Measurements from ENCODE around the gene CAPRIN1.

CAPRIN1 gene

GRCh38 chr11:34136420-34136819, 84.9 kb downstream of the CAPRIN1 start:
- Histone ChIP-seq H3K36me3 (replicated peaks in 1 of 2; ENCODE audit: control insufficient read depth in 2 of 2, insufficient read depth in 2 of 2, low read length in 2 of 2) (peaks cover 48 to 96% of the 10 kb centered on the region in 2 donors), H2AFZ (ENCODE audit: low read length) (no peak overlapping the region), H3K18ac (ENCODE audit: low read length) (no peak overlapping the region), H3K4me1 (ENCODE audit: control insufficient read depth in 2 of 2, insufficient read depth in 1 of 2, low read depth in 1 of 2, low read length in 2 of 2) (no peaks in the 10 kb centered on the region), H2BK15ac (ENCODE audit: low read length) (no peak overlapping the region), H4K91ac (ENCODE audit: low read depth, low read length, poor library complexity) (no peak overlapping the region), H3K27me3 (ENCODE audit: control insufficient read depth in 3 of 3, insufficient read depth in 3 of 3, low read depth in 1 of 3, low read length in 3 of 3) (no peaks in the 10 kb centered on the region), H3K4me3 (ENCODE audit: low read length in 2 of 2) (no peak overlapping the region), H3K4ac (ENCODE audit: low read length) (no peak overlapping the region), H3K27ac (replicated peaks; ENCODE audit: low read length) (no peak overlapping the region), H2BK5ac (ENCODE audit: low read length) (no peak overlapping the region), H3K79me1 (ENCODE audit: low read depth, low read length) (no peaks in the 10 kb centered on the region), H4K8ac (ENCODE audit: low read depth, low read length) (no peak overlapping the region), H2BK120ac (ENCODE audit: low read depth, low read length) (no peak overlapping the region), H3K4me2 (ENCODE audit: insufficient read depth, low read length, poor library complexity, severe bottlenecking) (no peak overlapping the region), H3K9me3 (replicated peaks in 1 of 2; ENCODE audit: control insufficient read depth in 2 of 2, insufficient read depth in 1 of 2, low read depth in 1 of 2, low read length in 2 of 2) (no peaks in the 10 kb centered on the region), H3K9ac (ENCODE audit: low read depth, low read length, poor library complexity) (no peak overlapping the region), H3K14ac (ENCODE audit: low read length) (no peak overlapping the region), H3K23ac (ENCODE audit: low read depth, low read length, poor library complexity) (no peak overlapping the region), H2AK5ac (ENCODE audit: low read depth, low read length) (no peak overlapping the region), H2BK12ac (ENCODE audit: low read length) (no peak overlapping the region)
- no CpG with 5 or more reads among the region's 8 CpGs for WGBS, 2 donors (ENCODE audit: extremely low coverage in 2 of 2, insufficient read length in 2 of 2, insufficient replicate concordance in 1 of 2)
- DNase-seq (ENCODE audit: low spot score), result no peak

DNA sequence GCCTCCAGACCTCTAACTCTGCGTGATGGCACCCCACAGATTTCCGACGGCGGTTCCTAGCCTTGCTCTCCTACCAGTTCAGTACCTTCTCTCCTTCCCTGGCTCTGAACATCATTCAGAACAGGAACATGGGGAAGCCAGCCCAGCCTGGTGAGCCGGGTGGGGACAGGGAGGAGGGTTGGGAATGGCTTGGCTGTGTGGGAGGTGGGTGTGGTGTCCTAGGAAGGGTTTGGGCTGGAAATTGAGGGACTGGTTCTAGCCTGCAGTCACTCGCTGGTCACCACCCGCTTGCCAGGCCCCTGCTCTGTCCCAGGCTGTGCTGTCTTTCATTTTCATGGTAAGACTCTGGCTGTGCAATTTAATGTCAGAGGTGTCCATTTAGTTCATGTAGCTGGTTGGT, 87.8 kb downstream of the CAPRIN1 start:
- Histone ChIP-seq H2BK12ac (ENCODE audit: low read length) (no peak overlapping the region), H3K9ac (ENCODE audit: low read depth, low read length, poor library complexity) (no peak overlapping the region), H3K79me1 (ENCODE audit: low read depth, low read length) (no peaks in the 10 kb centered on the region), H3K9me3 (replicated peaks in 1 of 2; ENCODE audit: control insufficient read depth in 2 of 2, insufficient read depth in 1 of 2, low read depth in 1 of 2, low read length in 2 of 2) (no peaks in the 10 kb centered on the region), H4K8ac (ENCODE audit: low read depth, low read length) (no peak overlapping the region), H3K23ac (ENCODE audit: low read depth, low read length, poor library complexity) (no peak overlapping the region), H3K14ac (ENCODE audit: low read length) (no peak overlapping the region), H3K4me1 (ENCODE audit: control insufficient read depth in 2 of 2, insufficient read depth in 1 of 2, low read depth in 1 of 2, low read length in 2 of 2) (peaks cover 0 to 18% of the 10 kb centered on the region in 2 donors), H2BK120ac (ENCODE audit: low read depth, low read length) (no peak overlapping the region), H3K4me3 (ENCODE audit: low read length in 2 of 2) (no peak overlapping the region), H2AK5ac (ENCODE audit: low read depth, low read length) (no peak overlapping the region), H4K91ac (ENCODE audit: low read depth, low read length, poor library complexity) (no peak overlapping the region), H3K27ac (replicated peaks; ENCODE audit: low read length) (no peak overlapping the region), H2AFZ (ENCODE audit: low read length) (no peak overlapping the region), H3K4me2 (ENCODE audit: insufficient read depth, low read length, poor library complexity, severe bottlenecking) (no peak overlapping the region), H3K4ac (ENCODE audit: low read length) (no peak overlapping the region), H3K27me3 (ENCODE audit: control insufficient read depth in 3 of 3, insufficient read depth in 3 of 3, low read depth in 1 of 3, low read length in 3 of 3) (no peaks in the 10 kb centered on the region), H3K18ac (ENCODE audit: low read length) (no peak overlapping the region), H2BK15ac (ENCODE audit: low read length) (no peak overlapping the region), H3K36me3 (replicated peaks in 1 of 2; ENCODE audit: control insufficient read depth in 2 of 2, insufficient read depth in 2 of 2, low read length in 2 of 2) (peaks cover 44 to 97% of the 10 kb centered on the region in 2 donors), H2BK5ac (ENCODE audit: low read length) (no peak overlapping the region)
- no CpG with 5 or more reads among the region's 7 CpGs for WGBS, 2 donors (ENCODE audit: extremely low coverage in 2 of 2, insufficient read length in 2 of 2, insufficient replicate concordance in 1 of 2)
- no peak for DNase-seq (ENCODE audit: low spot score)

- Histone ChIP-seq H4K8ac (ENCODE audit: low read depth, low read length) (no peak overlapping the region), H2BK5ac (ENCODE audit: low read length) (no peak overlapping the region), H3K4me3 (ENCODE audit: low read length in 2 of 2) (no peak overlapping the region), H3K36me3 (replicated peaks in 1 of 2; ENCODE audit: control insufficient read depth in 2 of 2, insufficient read depth in 2 of 2, low read length in 2 of 2) (peaks cover 44 to 97% of the 10 kb centered on the region in 2 donors), H3K9me3 (replicated peaks in 1 of 2; ENCODE audit: control insufficient read depth in 2 of 2, insufficient read depth in 1 of 2, low read depth in 1 of 2, low read length in 2 of 2) (no peaks in the 10 kb centered on the region), H3K18ac (ENCODE audit: low read length) (no peak overlapping the region), H3K14ac (ENCODE audit: low read length) (no peak overlapping the region), H2BK120ac (ENCODE audit: low read depth, low read length) (no peak overlapping the region), H2AK5ac (ENCODE audit: low read depth, low read length) (no peak overlapping the region), H2AFZ (ENCODE audit: low read length) (no peak overlapping the region), H3K27ac (replicated peaks; ENCODE audit: low read length) (no peak overlapping the region), H3K23ac (ENCODE audit: low read depth, low read length, poor library complexity) (peak overlapping the region; percentile 27), H3K4ac (ENCODE audit: low read length) (no peak overlapping the region), H3K79me1 (ENCODE audit: low read depth, low read length) (no peaks in the 10 kb centered on the region), H2BK15ac (ENCODE audit: low read length) (no peak overlapping the region), H3K4me2 (ENCODE audit: insufficient read depth, low read length, poor library complexity, severe bottlenecking) (no peak overlapping the region), H4K91ac (ENCODE audit: low read depth, low read length, poor library complexity) (no peak overlapping the region), H3K9ac (ENCODE audit: low read depth, low read length, poor library complexity) (no peak overlapping the region), H3K4me1 (ENCODE audit: control insufficient read depth in 2 of 2, insufficient read depth in 1 of 2, low read depth in 1 of 2, low read length in 2 of 2) (peaks cover 0 to 18% of the 10 kb centered on the region in 2 donors), H2BK12ac (ENCODE audit: low read length) (no peak overlapping the region), H3K27me3 (ENCODE audit: control insufficient read depth in 3 of 3, insufficient read depth in 3 of 3, low read depth in 1 of 3, low read length in 3 of 3) (no peaks in the 10 kb centered on the region)
- no CpG with 5 or more reads among the region's 11 CpGs for WGBS, 2 donors (ENCODE audit: extremely low coverage in 2 of 2, insufficient read length in 2 of 2, insufficient replicate concordance in 1 of 2)
- DNase-seq (ENCODE audit: low spot score), result no peak
Measured at GRCh38 chr11:34140149-34140548, 88.6 kb downstream of the CAPRIN1 start.

- Histone ChIP-seq H3K79me1 (ENCODE audit: low read depth, low read length) (no peaks in the 10 kb centered on the region), H3K27ac (replicated peaks; ENCODE audit: low read length) (no peak overlapping the region), H3K4me2 (ENCODE audit: insufficient read depth, low read length, poor library complexity, severe bottlenecking) (no peak overlapping the region), H3K4ac (ENCODE audit: low read length) (no peak overlapping the region), H2BK120ac (ENCODE audit: low read depth, low read length) (no peak overlapping the region), H2AFZ (ENCODE audit: low read length) (no peak overlapping the region), H2BK5ac (ENCODE audit: low read length) (no peak overlapping the region), H3K9me3 (replicated peaks in 1 of 2; ENCODE audit: control insufficient read depth in 2 of 2, insufficient read depth in 1 of 2, low read depth in 1 of 2, low read length in 2 of 2) (no peaks in the 10 kb centered on the region), H3K23ac (ENCODE audit: low read depth, low read length, poor library complexity) (no peak overlapping the region), H4K91ac (ENCODE audit: low read depth, low read length, poor library complexity) (no peak overlapping the region), H3K36me3 (replicated peaks in 1 of 2; ENCODE audit: control insufficient read depth in 2 of 2, insufficient read depth in 2 of 2, low read length in 2 of 2) (peaks cover 30 to 97% of the 10 kb centered on the region in 2 donors), H3K27me3 (ENCODE audit: control insufficient read depth in 3 of 3, insufficient read depth in 3 of 3, low read depth in 1 of 3, low read length in 3 of 3) (no peaks in the 10 kb centered on the region), H4K8ac (ENCODE audit: low read depth, low read length) (no peak overlapping the region), H3K18ac (ENCODE audit: low read length) (no peak overlapping the region), H2AK5ac (ENCODE audit: low read depth, low read length) (no peak overlapping the region), H2BK12ac (ENCODE audit: low read length) (no peak overlapping the region), H2BK15ac (ENCODE audit: low read length) (no peak overlapping the region), H3K9ac (ENCODE audit: low read depth, low read length, poor library complexity) (no peak overlapping the region), H3K4me3 (ENCODE audit: low read length in 2 of 2) (no peak overlapping the region), H3K4me1 (ENCODE audit: control insufficient read depth in 2 of 2, insufficient read depth in 1 of 2, low read depth in 1 of 2, low read length in 2 of 2) (peaks cover 0 to 23% of the 10 kb centered on the region in 2 donors), H3K14ac (ENCODE audit: low read length) (no peak overlapping the region)
- no peak for DNase-seq (ENCODE audit: low spot score)
- WGBS, 2 donors (ENCODE audit: extremely low coverage in 2 of 2, insufficient read length in 2 of 2, insufficient replicate concordance in 1 of 2), result no CpG with 5 or more reads among the region's 2 CpGs
Measured at GRCh38 chr11:34143048-34143447, 91.5 kb downstream of the CAPRIN1 start.

Measured in neuronal stem cell (in vitro differentiated cells).